SK-N-SH (cell line): Measurements from ENCODE around the gene TRH. TPM values are rescaled to one million over a fixed set of nuclear protein-coding genes. Genes with fewer than 3 reads are reported as not detected.
A peak's percentile ranks its signal among the peaks of the same experiment; 100 is the strongest.
"Not testable (repeated sequence)": the region's sequence is repeated elsewhere in the genome, so short reads cannot be mapped to it uniquely, and the experiment has no call there.

ENCODE experiments used
- CTCF ChIA-PET: fragments of 300-600, 350-600 bp; formaldehyde crosslinking; extraction: SDS; loops from one replicate; lab custom pipeline; 2021; lab: Yijun Ruan, JAX
- POLR2A ChIA-PET: fragments of 350-600 bp; sonication (Branson Sonifier 250); formaldehyde crosslinking; extraction: SDS; loops from one replicate; lab custom pipeline; 2020; ENCODE audit warnings: antibody characterized with exemption, inconsistent platforms; lab: Yijun Ruan, JAX
- DNase-seq: peaks from one replicate; pipeline ENCODE4 v3.0.0; 2012
- H2AFZ ChIP-seq: fragments of 200-600 bp; sonication (generic); 2 replicates; pipeline ENCODE4 v1.8.1; 2016; ENCODE audit warnings: antibody characterized with exemption, mild to moderate bottlenecking, low read depth
- H3F3A ChIP-seq: fragments of 200-600 bp; sonication (generic); replicated peaks from 2 replicates; pipeline ENCODE3; 2016; ENCODE audit warnings: antibody characterized with exemption, mild to moderate bottlenecking; ENCODE audit not compliant: insufficient read depth
- H3K27ac ChIP-seq, 2 experiments: fragments of 200-500 bp in 1 of 2; fragments of 200-600 bp in 1 of 2; sonication (Bioruptor generic) in 1 of 2; sonication (generic), shearing (Covaris generic) in 1 of 2; 2 replicates each; pipeline versions ENCODE4 v1.5.1 to v1.6.1; 2014 to 2016; ENCODE audit warnings: low read depth in 2 of 2, inconsistent platforms in 1 of 2, low read length in 1 of 2, mild to moderate bottlenecking in 1 of 2, mixed read lengths in 1 of 2
- H3K27me3 ChIP-seq: fragments of 200-600 bp; sonication (generic), shearing (Covaris generic); 2 replicates; pipeline ENCODE4 v1.6.1; 2016; ENCODE audit warnings: mixed run types; ENCODE audit not compliant: insufficient read depth
- H3K36me3 ChIP-seq, 2 experiments: fragments of 200-500 bp in 1 of 2; fragments of 200-600 bp in 1 of 2; sonication (Bioruptor generic) in 1 of 2; sonication (generic) in 1 of 2; replicated peaks in 1 of 2; 2 replicates each; pipeline versions ENCODE3 to v1.5.1; 2014 to 2016; ENCODE audit warnings: low read length in 1 of 2, mild to moderate bottlenecking in 1 of 2; ENCODE audit not compliant: insufficient read depth in 2 of 2, control insufficient read depth in 1 of 2
- H3K4me1 ChIP-seq, 2 experiments: fragments of 200-500 bp in 1 of 2; fragments of 200-600 bp in 1 of 2; sonication (Bioruptor generic) in 1 of 2; sonication (generic), shearing (Covaris generic) in 1 of 2; 2 replicates each; pipeline versions ENCODE4 v1.5.1 to v1.6.1; 2014 to 2016; ENCODE audit warnings: low read depth in 1 of 2, low read length in 1 of 2, mixed run types in 1 of 2; ENCODE audit not compliant: insufficient read depth in 2 of 2, control insufficient read depth in 1 of 2
- H3K4me2 ChIP-seq: fragments of 200-600 bp; sonication (generic), shearing (Covaris generic); 2 replicates; pipeline ENCODE4 v1.6.1; 2017; ENCODE audit warnings: mixed run types
- H3K4me3 ChIP-seq, 2 experiments: fragments of 200-500 bp in 1 of 2; fragments of 200-600 bp in 1 of 2; sonication (Bioruptor generic) in 1 of 2; sonication (generic), shearing (Covaris generic) in 1 of 2; 2 replicates each; pipeline versions ENCODE4 v1.5.1 to v1.8.1; 2014 to 2016; ENCODE audit warnings: low read depth in 2 of 2, inconsistent platforms in 1 of 2, low read length in 1 of 2, mild to moderate bottlenecking in 1 of 2, mixed read lengths in 1 of 2, moderate library complexity in 1 of 2
- H3K79me2 ChIP-seq: fragments of 200-600 bp; sonication (generic); 2 replicates; pipeline ENCODE4 v1.8.1; 2017; ENCODE audit warnings: mild to moderate bottlenecking; ENCODE audit not compliant: insufficient read depth
- H3K9ac ChIP-seq: fragments of 200-600 bp; sonication (generic); 2 replicates; pipeline ENCODE4 v1.6.1; 2017; ENCODE audit warnings: mixed run types
- H3K9me2 ChIP-seq: fragments of 200-600 bp; sonication (generic); 2 replicates; pipeline ENCODE4 v1.6.1; 2017; ENCODE audit warnings: mixed run types
- H3K9me3 ChIP-seq: fragments of 200-600 bp; sonication (generic); 2 replicates; pipeline ENCODE4 v1.6.1; 2017; ENCODE audit warnings: mixed run types, mild to moderate bottlenecking, moderate library complexity
- H4K20me1 ChIP-seq: fragments of 200-600 bp; sonication (generic); 2 replicates; pipeline ENCODE4 v1.6.1; 2017; ENCODE audit warnings: mild to moderate bottlenecking, mixed run types; ENCODE audit not compliant: insufficient read depth
- POLR2AphosphoS5 ChIP-seq: IDR thresholded peaks from 2 replicates; pipeline ENCODE4 v1.6.1; 2012; ENCODE audit warnings: low read depth, low read length
- RAD21 ChIP-seq: IDR thresholded peaks from 2 replicates; pipeline ENCODE4 v1.6.1; 2012; ENCODE audit warnings: mild to moderate bottlenecking, low read length
- SMC3 ChIP-seq: IDR thresholded peaks from 2 replicates; pipeline ENCODE4 v1.6.1; 2012; ENCODE audit warnings: low read depth, low read length, improper control_type of control experiment
- WGBS: methylation state at CpG from one replicate; pipeline ENCODE4 v1.1.6; 2017; ENCODE audit warnings: low lambda C conversion rate; 5-methylcytosine and 5-hydroxymethylcytosine counted together
- polyA plus RNA-seq, 3 experiments: library from polyadenylated mRNA; depleted of rRNA; stranded (reverse); fragments of >200 nt; gene quantifications; 2 replicates each; pipeline ENCODE4 v1.2.3, GENCODE V29; 2012
- TF ChIP-seq, protein P1 (sequence below): fragments of 200-600 bp; sonication (generic); IDR thresholded peaks from 2 replicates; pipeline ENCODE4 v1.6.1; 2017; ENCODE audit warnings: antibody characterized with exemption, mild to moderate bottlenecking, moderate library complexity
- TF ChIP-seq, protein P2 (sequence below): fragments of 150-350 bp; IDR thresholded peaks from 2 replicates; pipeline ENCODE4 v1.6.1; 2017; ENCODE audit warnings: antibody characterized with exemption, low read length, low read depth, borderline replicate concordance
- TF ChIP-seq, protein P3 (sequence below): IDR thresholded peaks from 2 replicates; pipeline ENCODE4 v1.4.0; 2012; ENCODE audit warnings: low read depth, borderline replicate concordance

TRH gene
- polyA plus RNA-seq, 1 of the 3 experiments (the other 2 are of a cell fraction): not detected

- H3F3A ChIP-seq, H3K9me2 ChIP-seq, POLR2A ChIA-PET, H4K20me1 ChIP-seq, H3K9ac ChIP-seq, H3K36me3 ChIP-seq, H3K9me3 ChIP-seq, H3K79me2 ChIP-seq, H3K27me3 ChIP-seq, H3K27ac ChIP-seq, H3K4me1 ChIP-seq: not testable (repeated sequence)
- peak overlapping the region; percentile 81; the same call in 1 of the 2 replicates for H3K4me2 ChIP-seq
- TF ChIP-seq, protein P1, sequence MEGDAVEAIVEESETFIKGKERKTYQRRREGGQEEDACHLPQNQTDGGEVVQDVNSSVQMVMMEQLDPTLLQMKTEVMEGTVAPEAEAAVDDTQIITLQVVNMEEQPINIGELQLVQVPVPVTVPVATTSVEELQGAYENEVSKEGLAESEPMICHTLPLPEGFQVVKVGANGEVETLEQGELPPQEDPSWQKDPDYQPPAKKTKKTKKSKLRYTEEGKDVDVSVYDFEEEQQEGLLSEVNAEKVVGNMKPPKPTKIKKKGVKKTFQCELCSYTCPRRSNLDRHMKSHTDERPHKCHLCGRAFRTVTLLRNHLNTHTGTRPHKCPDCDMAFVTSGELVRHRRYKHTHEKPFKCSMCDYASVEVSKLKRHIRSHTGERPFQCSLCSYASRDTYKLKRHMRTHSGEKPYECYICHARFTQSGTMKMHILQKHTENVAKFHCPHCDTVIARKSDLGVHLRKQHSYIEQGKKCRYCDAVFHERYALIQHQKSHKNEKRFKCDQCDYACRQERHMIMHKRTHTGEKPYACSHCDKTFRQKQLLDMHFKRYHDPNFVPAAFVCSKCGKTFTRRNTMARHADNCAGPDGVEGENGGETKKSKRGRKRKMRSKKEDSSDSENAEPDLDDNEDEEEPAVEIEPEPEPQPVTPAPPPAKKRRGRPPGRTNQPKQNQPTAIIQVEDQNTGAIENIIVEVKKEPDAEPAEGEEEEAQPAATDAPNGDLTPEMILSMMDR: peak; percentile 52
- TF ChIP-seq RAD21 (peak; percentile 54), SMC3 (peak; percentile 54)
- peak; percentile 86 for DNase-seq
- H3K4me3 ChIP-seq: peak overlapping the region; percentile 38 to 57
- peak overlapping the region; percentile 82 for H2AFZ ChIP-seq
- WGBS: 13% methylated on average over 16 of the region's 86 CpGs
- CTCF ChIA-PET: interaction anchor here (0.6 to 2.7 kb wide), 25 partner anchors 11 to 355 kb away, joined by 3 to 41 read pairs (median 4); no protein-coding TSS in a partner anchor
Measured at GRCh38 chr3:130002666-130003598, 28.4 kb downstream of the TRH start.

DNA sequence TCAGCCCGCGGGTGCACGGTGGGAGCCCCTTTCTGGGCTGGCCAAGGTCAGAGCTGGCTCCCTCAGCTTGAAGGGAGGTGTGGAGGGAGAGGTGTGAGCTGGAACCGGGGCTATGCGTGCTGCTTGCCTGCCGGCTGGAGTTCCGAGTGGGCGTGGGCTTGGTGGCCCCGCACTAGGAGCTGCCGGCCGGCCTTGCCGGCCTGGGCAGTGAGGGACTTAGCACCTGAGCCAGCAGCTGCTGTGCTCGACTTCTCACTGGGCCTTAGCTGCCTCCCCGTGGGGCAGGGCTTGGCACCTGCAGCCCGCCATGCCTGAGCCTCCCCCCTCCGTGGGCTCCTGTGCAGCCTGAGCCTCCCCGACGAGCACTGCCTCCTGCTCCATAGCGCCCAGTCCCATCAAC, 36.0 kb downstream of the TRH start:
- no peaks in the 10 kb centered on the region for H3K9me2 ChIP-seq
- no peaks in the 10 kb centered on the region for H4K20me1 ChIP-seq
- H3F3A ChIP-seq: no peaks in the 10 kb centered on the region
- no peaks in the 10 kb centered on the region for H3K9me3 ChIP-seq
- no peak overlapping the region for H3K9ac ChIP-seq
- H3K4me1 ChIP-seq: peaks cover 0 to 2% of the 10 kb centered on the region in 2 experiments; a peak in 1 of 4 replicates
- H3K4me2 ChIP-seq: no peak overlapping the region
- POLR2A ChIA-PET: no interaction called here
- H3K4me3 ChIP-seq: no peak overlapping the region
- H3K27me3 ChIP-seq: peaks cover 6% of the 10 kb centered on the region; the same call in 1 of the 2 replicates
- DNase-seq: peak; percentile 41
- no peak overlapping the region for H3K27ac ChIP-seq
- no peak overlapping the region for H2AFZ ChIP-seq
- no peaks in the 10 kb centered on the region for H3K79me2 ChIP-seq
- TF ChIP-seq POLR2AphosphoS5: no peak
- TF ChIP-seq, protein P2, sequence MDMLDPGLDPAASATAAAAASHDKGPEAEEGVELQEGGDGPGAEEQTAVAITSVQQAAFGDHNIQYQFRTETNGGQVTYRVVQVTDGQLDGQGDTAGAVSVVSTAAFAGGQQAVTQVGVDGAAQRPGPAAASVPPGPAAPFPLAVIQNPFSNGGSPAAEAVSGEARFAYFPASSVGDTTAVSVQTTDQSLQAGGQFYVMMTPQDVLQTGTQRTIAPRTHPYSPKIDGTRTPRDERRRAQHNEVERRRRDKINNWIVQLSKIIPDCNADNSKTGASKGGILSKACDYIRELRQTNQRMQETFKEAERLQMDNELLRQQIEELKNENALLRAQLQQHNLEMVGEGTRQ: no peak
- TF ChIP-seq, all 33 proteins: peak for 0
- CTCF ChIA-PET: interaction anchor here (1.4 to 2.8 kb wide), 2 partner anchors 18 to 68 kb away, joined by 4 to 18 read pairs; no protein-coding TSS in a partner anchor
- no peaks in the 10 kb centered on the region for H3K36me3 ChIP-seq
- 14% methylated on average over 12 of the region's 19 CpGs for whole genome bisulfite sequencing

DNA sequence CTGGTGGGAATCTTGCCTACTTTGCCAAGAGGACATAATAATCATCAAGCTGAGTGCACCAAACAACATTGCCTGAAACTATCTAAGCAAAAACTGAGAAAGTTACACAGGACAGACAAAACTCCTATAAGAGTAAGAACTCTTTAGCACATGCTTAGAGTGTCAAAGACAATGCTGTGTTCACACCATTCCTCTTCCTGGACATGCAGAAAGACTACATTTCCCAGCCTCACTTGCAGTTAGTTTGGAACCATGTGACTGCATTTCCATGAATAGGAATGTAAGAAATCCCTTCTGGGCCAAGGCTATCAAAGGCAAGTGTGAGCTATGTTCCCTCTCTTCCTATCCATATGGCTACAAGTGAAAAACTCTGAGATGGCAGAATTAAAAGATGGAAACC, 37.6 kb downstream of the TRH start:
- H3K9me2 ChIP-seq, CTCF ChIA-PET, POLR2A ChIA-PET, DNase-seq, H3K4me3 ChIP-seq, H3K9me3 ChIP-seq, H3K79me2 ChIP-seq, H3K4me2 ChIP-seq, H4K20me1 ChIP-seq, H3F3A ChIP-seq, H2AFZ ChIP-seq, H3K4me1 ChIP-seq, H3K9ac ChIP-seq, H3K27ac ChIP-seq, H3K36me3 ChIP-seq, H3K27me3 ChIP-seq: not testable (repeated sequence)
- TF ChIP-seq, protein P3, sequence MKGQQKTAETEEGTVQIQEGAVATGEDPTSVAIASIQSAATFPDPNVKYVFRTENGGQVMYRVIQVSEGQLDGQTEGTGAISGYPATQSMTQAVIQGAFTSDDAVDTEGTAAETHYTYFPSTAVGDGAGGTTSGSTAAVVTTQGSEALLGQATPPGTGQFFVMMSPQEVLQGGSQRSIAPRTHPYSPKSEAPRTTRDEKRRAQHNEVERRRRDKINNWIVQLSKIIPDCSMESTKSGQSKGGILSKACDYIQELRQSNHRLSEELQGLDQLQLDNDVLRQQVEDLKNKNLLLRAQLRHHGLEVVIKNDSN: peak; percentile 55

DNA sequence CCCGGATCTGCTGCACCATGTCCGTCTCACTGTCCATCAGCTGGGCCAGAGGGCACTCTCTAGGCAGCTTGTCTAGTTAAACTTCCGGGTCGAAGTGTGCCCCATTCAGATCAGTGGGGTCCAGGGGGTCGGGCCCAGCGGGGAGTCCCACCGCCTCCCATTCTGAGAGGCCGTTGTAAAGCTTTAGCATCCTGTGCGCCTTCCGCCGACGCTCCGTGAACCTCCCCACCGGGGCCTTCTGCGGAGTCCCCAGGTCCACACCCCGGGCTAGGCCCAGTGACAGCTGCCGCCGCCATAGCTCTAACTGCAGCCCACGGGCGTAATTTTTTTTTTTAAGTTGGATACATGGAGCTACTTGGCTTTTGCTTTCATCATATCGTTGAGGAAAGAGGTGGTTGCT, 38.7 kb downstream of the TRH start:
- DNase-seq, H2AFZ ChIP-seq, H4K20me1 ChIP-seq, H3K9me3 ChIP-seq, H3K4me2 ChIP-seq, H3K4me3 ChIP-seq, H3K36me3 ChIP-seq, H3K79me2 ChIP-seq, H3K9ac ChIP-seq, CTCF ChIA-PET, H3K27ac ChIP-seq, H3F3A ChIP-seq, H3K4me1 ChIP-seq, H3K9me2 ChIP-seq, POLR2A ChIA-PET: not testable (repeated sequence)
- H3K27me3 ChIP-seq: peaks cover 12% of the 10 kb centered on the region; the same call in 1 of the 2 replicates
- WGBS: 71% methylated on average over 19 of the region's 21 CpGs
